Measurements from ENCODE around the gene LRCH1. TPM values are rescaled to one million over a fixed set of nuclear protein-coding genes. Genes with fewer than 3 reads are reported as not detected.
"Not testable (repeated sequence)": the region's sequence is repeated elsewhere in the genome, so short reads cannot be mapped to it uniquely, and the experiment has no call there.

The LRCH1 gene
- polyA plus RNA-seq, 1 donor from 2014 or later = 7.6 TPM

GRCh38 chr13:46757640-46758039 is 204.7 kb downstream of the LRCH1 start:
- no peak overlapping the region for H3K27ac Mint-ChIP-seq
- no peaks in the 10 kb centered on the region for H3K36me3 Mint-ChIP-seq
- H3K4me1 Mint-ChIP-seq = peaks cover 15% of the 10 kb centered on the region in 3 donors
- H3K27me3 Mint-ChIP-seq = peaks cover 4% of the 10 kb centered on the region
- H3K4me3 Mint-ChIP-seq = no peak overlapping the region
- H3K9me3 Mint-ChIP-seq = no peaks in the 10 kb centered on the region

GRCh38 chr13:46759846-46760245 is 206.9 kb downstream of the LRCH1 start:
- Mint-ChIP-seq H3K27ac (no peak overlapping the region), H3K36me3 (no peaks in the 10 kb centered on the region), H3K4me1 (peaks cover 12 to 15% (median 15%) of the 10 kb centered on the region in 3 donors), H3K27me3 (peaks cover 4% of the 10 kb centered on the region), H3K4me3 (no peak overlapping the region), H3K9me3 (no peaks in the 10 kb centered on the region)

- H3K36me3 Mint-ChIP-seq = no peaks in the 10 kb centered on the region
- no peak overlapping the region for H3K27ac Mint-ChIP-seq
- H3K4me3 Mint-ChIP-seq = no peak overlapping the region
- no peaks in the 10 kb centered on the region for H3K9me3 Mint-ChIP-seq
- peaks cover 4% of the 10 kb centered on the region for H3K27me3 Mint-ChIP-seq
- H3K4me1 Mint-ChIP-seq = peaks cover 12 to 15% (median 15%) of the 10 kb centered on the region in 3 donors
Measured at GRCh38 chr13:46761174-46761573, 208.2 kb downstream of the LRCH1 start.

GRCh38 chr13:46761866-46762265 is 208.9 kb downstream of the LRCH1 start:
- peaks cover 4% of the 10 kb centered on the region for H3K27me3 Mint-ChIP-seq
- H3K27ac Mint-ChIP-seq = no peak overlapping the region
- peaks cover 12 to 14% (median 13%) of the 10 kb centered on the region in 3 donors for H3K4me1 Mint-ChIP-seq
- H3K4me3 Mint-ChIP-seq = no peak overlapping the region
- H3K9me3 Mint-ChIP-seq = no peaks in the 10 kb centered on the region
- H3K36me3 Mint-ChIP-seq = no peaks in the 10 kb centered on the region

- H3K9me3 Mint-ChIP-seq, H3K4me3 Mint-ChIP-seq, H3K27ac Mint-ChIP-seq, H3K4me1 Mint-ChIP-seq, H3K27me3 Mint-ChIP-seq: not testable (repeated sequence)
- peaks cover 21% of the 10 kb centered on the region for H3K36me3 Mint-ChIP-seq
Measured at GRCh38 chr13:46769925-46770324, 217.0 kb downstream of the LRCH1 start.

- Mint-ChIP-seq H3K36me3 (peaks cover 25% of the 10 kb centered on the region), H3K27ac (no peak overlapping the region)
Measured at GRCh38 chr13:46771693-46772092, 218.7 kb downstream of the LRCH1 start.

GRCh38 chr13:46773541-46773940 is 220.6 kb downstream of the LRCH1 start:
- Mint-ChIP-seq H3K9me3 (peaks cover 0 to 4% (median 0%) of the 10 kb centered on the region in 3 donors), H3K27ac (no peak overlapping the region), H3K4me3 (no peak overlapping the region), H3K27me3 (no peaks in the 10 kb centered on the region), H3K36me3 (peaks cover 25% of the 10 kb centered on the region), H3K4me1 (no peaks in the 10 kb centered on the region)

More at GRCh38 chr13:46771693-46772092, 218.7 kb downstream of the LRCH1 start:
- peaks cover 0 to 4% (median 0%) of the 10 kb centered on the region in 3 donors for H3K9me3 Mint-ChIP-seq
- no peak overlapping the region for H3K4me3 Mint-ChIP-seq
- H3K4me1 Mint-ChIP-seq = no peaks in the 10 kb centered on the region
- H3K27me3 Mint-ChIP-seq = no peaks in the 10 kb centered on the region

GRCh38 chr13:46775385-46776107 is 222.6 kb downstream of the LRCH1 start:
- peaks cover 19% of the 10 kb centered on the region for H3K36me3 Mint-ChIP-seq
- H3K4me3 Mint-ChIP-seq = no peak overlapping the region
- no peaks in the 10 kb centered on the region for H3K4me1 Mint-ChIP-seq
- peaks cover 0 to 4% (median 0%) of the 10 kb centered on the region in 3 donors for H3K9me3 Mint-ChIP-seq
- no peak overlapping the region for H3K27ac Mint-ChIP-seq
- H3K27me3 Mint-ChIP-seq = no peaks in the 10 kb centered on the region

- H3K4me3 Mint-ChIP-seq = no peak overlapping the region
- peaks cover 13% of the 10 kb centered on the region for H3K36me3 Mint-ChIP-seq
- no peaks in the 10 kb centered on the region for H3K27me3 Mint-ChIP-seq
- no peak overlapping the region for H3K27ac Mint-ChIP-seq
- no peaks in the 10 kb centered on the region for H3K4me1 Mint-ChIP-seq
- peaks cover 0 to 1% (median 0%) of the 10 kb centered on the region in 3 donors for H3K9me3 Mint-ChIP-seq
Measured at GRCh38 chr13:46778095-46778494, 225.1 kb downstream of the LRCH1 start.

- no peak overlapping the region for H3K27ac Mint-ChIP-seq
- H3K36me3 Mint-ChIP-seq = peaks cover 13% of the 10 kb centered on the region
- no peak overlapping the region for H3K4me3 Mint-ChIP-seq
- H3K4me1 Mint-ChIP-seq = no peaks in the 10 kb centered on the region
- H3K27me3 Mint-ChIP-seq = no peaks in the 10 kb centered on the region
- peaks cover 0 to 1% (median 0%) of the 10 kb centered on the region in 3 donors for H3K9me3 Mint-ChIP-seq
Measured at GRCh38 chr13:46778890-46779289, 225.9 kb downstream of the LRCH1 start.

GRCh38 chr13:46782066-46782465 is 229.1 kb downstream of the LRCH1 start:
- Mint-ChIP-seq H3K9me3 (no peaks in the 10 kb centered on the region), H3K27ac (no peak overlapping the region), H3K4me1 (no peaks in the 10 kb centered on the region), H3K36me3 (peaks cover 2% of the 10 kb centered on the region), H3K4me3 (no peak overlapping the region), H3K27me3 (no peaks in the 10 kb centered on the region)

- H3K27ac Mint-ChIP-seq = no peak overlapping the region
- peaks cover 2% of the 10 kb centered on the region for H3K36me3 Mint-ChIP-seq
- H3K9me3 Mint-ChIP-seq = no peaks in the 10 kb centered on the region
- no peaks in the 10 kb centered on the region for H3K4me1 Mint-ChIP-seq
- no peaks in the 10 kb centered on the region for H3K27me3 Mint-ChIP-seq
- no peak overlapping the region for H3K4me3 Mint-ChIP-seq
Measured at GRCh38 chr13:46782691-46783090, 229.7 kb downstream of the LRCH1 start.

GRCh38 chr13:46783504-46783903 is 230.5 kb downstream of the LRCH1 start:
- H3K4me3 Mint-ChIP-seq = no peak overlapping the region

GRCh38 chr13:46795321-46795720 is 242.4 kb downstream of the LRCH1 start:
- Mint-ChIP-seq H3K9me3 (no peaks in the 10 kb centered on the region), H3K4me3 (peak overlapping the region in 3 of 4 donors; percentile 10 to 99 (median 66)), H3K36me3 (peaks cover 6% of the 10 kb centered on the region), H3K27ac (peak overlapping the region in 1 of 3 donors; percentile 59), H3K27me3 (no peaks in the 10 kb centered on the region), H3K4me1 (peaks cover 15 to 29% (median 24%) of the 10 kb centered on the region in 3 donors)

More at GRCh38 chr13:46783504-46783903, 230.5 kb downstream of the LRCH1 start:
- Mint-ChIP-seq H3K36me3 (peaks cover 2% of the 10 kb centered on the region), H3K9me3 (no peaks in the 10 kb centered on the region), H3K4me1 (no peaks in the 10 kb centered on the region), H3K27me3 (no peaks in the 10 kb centered on the region), H3K27ac (no peak overlapping the region)

- Mint-ChIP-seq H3K4me1 (peaks cover 15 to 29% (median 24%) of the 10 kb centered on the region in 3 donors), H3K4me3 (peak overlapping the region; percentile 94 to 99 (median 97)), H3K36me3 (no peaks in the 10 kb centered on the region), H3K27ac (peak overlapping the region; percentile 83 to 99 (median 97)), H3K27me3 (peaks cover 2% of the 10 kb centered on the region), H3K9me3 (no peaks in the 10 kb centered on the region)
Measured at GRCh38 chr13:46796129-46796514, 243.2 kb downstream of the LRCH1 start.

All from IgD-negative memory B cell (primary cell).